GM23248 (cell line): ENCODE data around the gene EIPR1. TPM values are rescaled to one million over a fixed set of nuclear protein-coding genes. Genes with fewer than 3 reads are reported as not detected.

Experiments used
- DNase-seq: peaks from one replicate; pipeline ENCODE4 v3.0.0-alpha.2; 2015
- H2AFZ ChIP-seq: fragments of 200-600 bp; sonication (generic); 2 replicates; pipeline ENCODE4 v1.6.1; 2016; ENCODE audit warnings: antibody characterized with exemption
- H3F3A ChIP-seq: fragments of 200-600 bp; sonication (generic); 2 replicates; pipeline ENCODE4 v1.6.1; 2016; ENCODE audit warnings: mild to moderate bottlenecking, antibody characterized with exemption, mixed run types; ENCODE audit not compliant: insufficient read depth
- H3K27ac ChIP-seq: fragments of 200-600 bp; sonication (generic); 2 replicates; pipeline ENCODE4 v1.5.1; 2016; ENCODE audit warnings: mild to moderate bottlenecking
- H3K27me3 ChIP-seq: fragments of 200-600 bp; sonication (generic); replicated peaks from 2 replicates; pipeline ENCODE4 v1.6.1; 2016; ENCODE audit warnings: mild to moderate bottlenecking; ENCODE audit not compliant: insufficient read depth
- H3K36me3 ChIP-seq: fragments of 200-600 bp; sonication (generic); 2 replicates; pipeline ENCODE4 v1.6.1; 2016; ENCODE audit warnings: low read depth, mild to moderate bottlenecking
- H3K4me1 ChIP-seq: fragments of 200-600 bp; sonication (generic); 2 replicates; pipeline ENCODE4 v1.6.1; 2016; ENCODE audit warnings: mild to moderate bottlenecking; ENCODE audit not compliant: insufficient read depth
- H3K4me2 ChIP-seq: fragments of 200-600 bp; sonication (generic); one replicate; pipeline ENCODE4 v1.6.1; 2016; ENCODE audit warnings: mild to moderate bottlenecking; ENCODE audit not compliant: unreplicated experiment
- H3K4me3 ChIP-seq: fragments of 200-600 bp; sonication (generic); 2 replicates; pipeline ENCODE4 v1.5.1; 2016; ENCODE audit warnings: mild to moderate bottlenecking
- H3K79me2 ChIP-seq: fragments of 200-600 bp; sonication (generic); 2 replicates; pipeline ENCODE4 v1.6.1; 2016; ENCODE audit warnings: mild to moderate bottlenecking; ENCODE audit not compliant: insufficient read depth
- H3K9ac ChIP-seq: fragments of 200-600 bp; sonication (generic); 2 replicates; pipeline ENCODE4 v1.6.1; 2016; ENCODE audit warnings: mild to moderate bottlenecking
- H3K9me2 ChIP-seq: fragments of 200-600 bp; sonication (generic); 2 replicates; pipeline ENCODE4 v1.6.1; 2016; ENCODE audit warnings: mixed run types, mild to moderate bottlenecking, moderate library complexity; ENCODE audit not compliant: insufficient read depth
- H3K9me3 ChIP-seq: fragments of 200-600 bp; sonication (generic); one replicate; pipeline ENCODE4 v1.6.1; 2017; ENCODE audit warnings: low read depth
- H4K20me1 ChIP-seq: fragments of 200-600 bp; sonication (generic); 2 replicates; pipeline ENCODE4 v1.6.0; 2016; ENCODE audit not compliant: insufficient read depth
- EZH2 ChIP-seq: fragments of 200-600 bp; sonication (generic); IDR thresholded peaks from 2 replicates; pipeline ENCODE4 v1.6.1; 2018; ENCODE audit warnings: antibody characterized with exemption, mild to moderate bottlenecking; ENCODE audit not compliant: insufficient read depth, poor library complexity, severe bottlenecking
- EZH2phosphoT487 ChIP-seq: fragments of 200-600 bp; sonication (generic); IDR thresholded peaks from 2 replicates; pipeline ENCODE4 v1.6.1; 2018; ENCODE audit warnings: antibody characterized with exemption, moderate library complexity, mild to moderate bottlenecking, low read depth; ENCODE audit not compliant: insufficient read depth
- WGBS, 2 experiments: methylation state at CpG; one replicate each; pipeline ENCODE4 v1.1.6; 2015 to 2017; ENCODE audit warnings: low lambda C conversion rate in 2 of 2, low coverage in 1 of 2; ENCODE audit errors: missing lambda C conversion rate in 2 of 2; 5-methylcytosine and 5-hydroxymethylcytosine counted together
- in situ Hi-C: fragments of 300-500 bp; cut with MboI; formaldehyde crosslinking; loops from 2 replicates; pipeline ENCODE4 v1.15.0; 2020
- polyA plus RNA-seq: library from polyadenylated mRNA; unstranded; fragments of >200 nt; fragmentation: Nextera tagmentation; extraction: Ambion mirVana; gene quantifications from 2 replicates; pipeline ENCODE4 v1.2.1, GENCODE V29; 2016
- total RNA-seq: library from RNA; depleted of rRNA; stranded (reverse); fragments of >200 nt; shearing (Covaris generic); gene quantifications from 2 replicates; pipeline ENCODE4 v1.2.3, GENCODE V29; 2014

EIPR1 gene
- total and polyA plus RNA-seq, 2 experiments from 2014 or later = 20.2 to 46.5 TPM

GRCh38 chr2:3305952-3306351 lies 71.7 kb downstream of the EIPR1 start:
- Histone ChIP-seq H4K20me1 (no peaks in the 10 kb centered on the region), H3K9ac (no peak overlapping the region), H3K4me2 (no peak overlapping the region), H3K4me3 (no peak overlapping the region), H3F3A (no peaks in the 10 kb centered on the region; the same call in 1 of the 2 replicates), H3K9me3 (no peaks in the 10 kb centered on the region), H2AFZ (no peak overlapping the region), H3K27me3 (no peaks in the 10 kb centered on the region), H3K27ac (no peak overlapping the region), H3K79me2 (no peaks in the 10 kb centered on the region; the same call in 1 of the 2 replicates), H3K36me3 (no peaks in the 10 kb centered on the region), H3K9me2 (no peaks in the 10 kb centered on the region), H3K4me1 (no peaks in the 10 kb centered on the region)
- DNase-seq = no peak
- no peak for TF ChIP-seq EZH2phosphoT487
- no peak for TF ChIP-seq EZH2
- 81 to 89% methylated on average over 12 of the region's 12 CpGs for WGBS, 2 experiments
- in situ Hi-C loops = no loop called here

GRCh38 chr2:3305431-3305830 lies 72.2 kb downstream of the EIPR1 start:
- Histone ChIP-seq H4K20me1 (no peaks in the 10 kb centered on the region), H3K4me1 (no peaks in the 10 kb centered on the region), H3K4me3 (no peak overlapping the region), H3K27ac (no peak overlapping the region), H3K9me2 (no peaks in the 10 kb centered on the region), H3K9me3 (no peaks in the 10 kb centered on the region), H3K4me2 (no peak overlapping the region), H3K36me3 (no peaks in the 10 kb centered on the region), H3K79me2 (no peaks in the 10 kb centered on the region; the same call in 1 of the 2 replicates), H3F3A (no peaks in the 10 kb centered on the region; the same call in 1 of the 2 replicates), H3K27me3 (no peaks in the 10 kb centered on the region), H2AFZ (no peak overlapping the region), H3K9ac (no peak overlapping the region)
- WGBS, 2 experiments = 87 to 90% methylated on average over 9 of the region's 9 CpGs
- in situ Hi-C loops = no loop called here
- no peak for TF ChIP-seq EZH2
- TF ChIP-seq EZH2phosphoT487 = no peak
- DNase-seq = no peak

- 33 to 38% methylated on average over 31 to 34 of the region's 34 CpGs for WGBS, 2 experiments
- no peaks in the 10 kb centered on the region for H3K9me3 ChIP-seq
- H3K4me3 ChIP-seq = peak overlapping the region; percentile 57
- in situ Hi-C loops = no loop called here
- H3K9ac ChIP-seq = peak overlapping the region; percentile 57
- DNase-seq = peak; percentile 92
- no peaks in the 10 kb centered on the region for H3K27me3 ChIP-seq
- H4K20me1 ChIP-seq = no peaks in the 10 kb centered on the region
- no peaks in the 10 kb centered on the region for H3K4me1 ChIP-seq
- TF ChIP-seq EZH2 (no peak), EZH2phosphoT487 (no peak)
- H3K9me2 ChIP-seq = no peaks in the 10 kb centered on the region
- no peak overlapping the region for H3K27ac ChIP-seq
- no peaks in the 10 kb centered on the region for H3K36me3 ChIP-seq
- H3F3A ChIP-seq = no peaks in the 10 kb centered on the region; the same call in 1 of the 2 replicates
- peak overlapping the region; percentile 62 for H3K4me2 ChIP-seq
- H2AFZ ChIP-seq = peak overlapping the region; percentile 73
- no peaks in the 10 kb centered on the region; the same call in 1 of the 2 replicates for H3K79me2 ChIP-seq
Observed at GRCh38 chr2:3303583-3304406, 73.8 kb downstream of the EIPR1 start.

- no peak for TF ChIP-seq EZH2phosphoT487
- TF ChIP-seq EZH2 = no peak
- Histone ChIP-seq H3F3A (no peaks in the 10 kb centered on the region; the same call in 1 of the 2 replicates), H3K4me3 (peak overlapping the region; percentile 57), H2AFZ (peak overlapping the region; percentile 73), H3K4me1 (no peaks in the 10 kb centered on the region), H4K20me1 (no peaks in the 10 kb centered on the region), H3K27ac (no peak overlapping the region), H3K4me2 (peak overlapping the region; percentile 62), H3K36me3 (no peaks in the 10 kb centered on the region), H3K27me3 (no peaks in the 10 kb centered on the region), H3K9me2 (no peaks in the 10 kb centered on the region), H3K79me2 (no peaks in the 10 kb centered on the region; the same call in 1 of the 2 replicates), H3K9ac (peak overlapping the region; percentile 57), H3K9me3 (no peaks in the 10 kb centered on the region)
- no peak for DNase-seq
- in situ Hi-C loops = no loop called here
- WGBS, 2 experiments = 55 to 56% methylated on average over 25 of the region's 25 CpGs
Observed at GRCh38 chr2:3302751-3303582, 74.7 kb downstream of the EIPR1 start.
